GM15510 (cell line): Measurements from ENCODE around the gene C2CD3.

Experiments
- POLR2A ChIP-seq: IDR thresholded peaks from 3 replicates; pipeline ENCODE4 v1.6.1; 2011; ENCODE audit warnings: borderline replicate concordance; ENCODE audit not compliant: insufficient read length; ENCODE audit errors: extremely low read depth

C2CD3 gene

GRCh38 chr11:73963861-73964260, 206.9 kb downstream of the C2CD3 start:
- no peak for TF ChIP-seq POLR2A
